Measurements from ENCODE around the gene GH1.

DNA sequence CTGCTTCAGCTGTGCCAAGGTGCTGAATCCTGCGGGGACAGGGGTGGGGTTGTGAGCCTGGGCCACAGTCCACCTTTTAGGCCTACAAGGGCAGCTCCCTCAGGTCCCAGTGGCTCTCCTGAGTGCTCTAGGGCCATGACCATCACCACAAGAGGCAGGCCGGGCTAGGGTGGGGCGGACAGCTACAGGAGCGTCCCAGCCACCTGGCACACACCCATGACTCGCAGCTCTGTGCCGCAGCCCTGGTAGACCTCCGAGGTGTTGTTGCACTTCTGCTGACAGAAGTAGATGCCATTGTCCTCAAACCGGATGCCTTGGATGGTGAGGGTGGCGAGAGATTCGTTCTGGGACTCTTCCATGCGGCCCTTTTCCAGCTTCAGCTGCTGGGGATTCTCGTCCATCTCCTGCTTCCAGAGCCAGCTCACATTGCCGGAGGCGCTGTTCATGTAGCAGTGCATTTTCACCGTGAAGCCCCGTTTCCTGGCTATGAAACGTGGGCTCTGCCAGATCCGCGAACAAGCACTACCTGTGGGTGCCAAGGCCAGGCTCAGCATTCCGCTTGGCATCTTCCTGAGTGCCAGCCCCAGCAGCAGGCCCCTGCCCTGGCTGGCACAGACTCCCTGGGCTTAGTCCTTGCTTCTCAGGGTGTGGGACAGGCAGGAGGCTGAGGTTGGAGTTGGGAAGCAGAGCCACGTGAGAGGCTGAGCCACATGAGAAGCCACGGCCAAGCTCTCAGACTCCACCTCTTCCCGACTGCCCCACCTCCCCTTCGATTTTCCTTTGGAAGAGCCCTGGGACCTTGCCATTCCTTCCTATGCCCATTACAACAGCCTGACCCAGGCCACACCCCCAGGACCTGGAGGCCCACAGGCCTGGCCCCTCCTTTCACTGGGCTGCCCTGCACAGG lies 11.5 kb upstream of the GH1 start:
- TF ChIP-seq, protein P1, sequence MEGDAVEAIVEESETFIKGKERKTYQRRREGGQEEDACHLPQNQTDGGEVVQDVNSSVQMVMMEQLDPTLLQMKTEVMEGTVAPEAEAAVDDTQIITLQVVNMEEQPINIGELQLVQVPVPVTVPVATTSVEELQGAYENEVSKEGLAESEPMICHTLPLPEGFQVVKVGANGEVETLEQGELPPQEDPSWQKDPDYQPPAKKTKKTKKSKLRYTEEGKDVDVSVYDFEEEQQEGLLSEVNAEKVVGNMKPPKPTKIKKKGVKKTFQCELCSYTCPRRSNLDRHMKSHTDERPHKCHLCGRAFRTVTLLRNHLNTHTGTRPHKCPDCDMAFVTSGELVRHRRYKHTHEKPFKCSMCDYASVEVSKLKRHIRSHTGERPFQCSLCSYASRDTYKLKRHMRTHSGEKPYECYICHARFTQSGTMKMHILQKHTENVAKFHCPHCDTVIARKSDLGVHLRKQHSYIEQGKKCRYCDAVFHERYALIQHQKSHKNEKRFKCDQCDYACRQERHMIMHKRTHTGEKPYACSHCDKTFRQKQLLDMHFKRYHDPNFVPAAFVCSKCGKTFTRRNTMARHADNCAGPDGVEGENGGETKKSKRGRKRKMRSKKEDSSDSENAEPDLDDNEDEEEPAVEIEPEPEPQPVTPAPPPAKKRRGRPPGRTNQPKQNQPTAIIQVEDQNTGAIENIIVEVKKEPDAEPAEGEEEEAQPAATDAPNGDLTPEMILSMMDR (IDR thresholded peaks at IDR 0.05): no peak
- TF ChIP-seq POLR2AphosphoS5 (IDR thresholded peaks at IDR 0.05) (no peak), EP300 (IDR thresholded peaks at IDR 0.05) (no peak), POLR2A (IDR thresholded peaks at IDR 0.05) (no peak)
